Spleen (tissue), 11 donors: Measurements from ENCODE around the gene ISM2. TPM values are rescaled to one million over a fixed set of nuclear protein-coding genes. Genes with fewer than 3 reads are reported as not detected.

Experiments used
- DNase-seq: peaks from one replicate; pipeline ENCODE4 v3.0.0-alpha.2; 2020
- H3K27ac ChIP-seq, 8 donors: fragments of 200-600 bp; sonication (generic) in 7 of 8; 1 replicate in 4 of 8; 2 replicates in 4 of 8; pipeline versions ENCODE4 v1.5.0 to v1.8.0; 2016 to 2021; ENCODE audit warnings: inconsistent platforms in 4 of 8, mild to moderate bottlenecking in 4 of 8, moderate library complexity in 1 of 8
- H3K27me3 ChIP-seq, 7 donors: fragments of 200-600 bp; sonication (generic) in 6 of 7; replicated peaks in 1 of 7; 1 replicate in 4 of 7; 2 replicates in 3 of 7; pipeline versions ENCODE4 v1.5.0 to v1.8.0; 2016 to 2021; ENCODE audit warnings: inconsistent platforms in 3 of 7, mild to moderate bottlenecking in 1 of 7
- H3K36me3 ChIP-seq, 6 donors: fragments of 200-600 bp; sonication (generic) in 5 of 6; 1 replicate in 4 of 6; 2 replicates in 2 of 6; pipeline versions ENCODE4 v1.5.0 to v1.8.0; 2016 to 2021; ENCODE audit warnings: inconsistent platforms in 2 of 6
- H3K4me1 ChIP-seq, 6 donors: fragments of 200-600 bp; sonication (generic) in 5 of 6; 1 replicate in 3 of 6; 2 replicates in 3 of 6; pipeline versions ENCODE4 v1.5.0 to v1.8.0; 2016 to 2021; ENCODE audit warnings: inconsistent platforms in 3 of 6
- H3K4me3 ChIP-seq, 8 donors: fragments of 200-600 bp; sonication (generic) in 7 of 8; 1 replicate in 4 of 8; 2 replicates in 4 of 8; pipeline versions ENCODE4 v1.5.0 to v1.8.0; 2016 to 2021; ENCODE audit warnings: inconsistent platforms in 4 of 8, mild to moderate bottlenecking in 4 of 8, moderate library complexity in 2 of 8
- H3K9me3 ChIP-seq, 8 donors: fragments of 200-600 bp; sonication (generic) in 7 of 8; 1 replicate in 4 of 8; 2 replicates in 4 of 8; pipeline versions ENCODE4 v1.5.0 to v1.8.0; 2016 to 2021; ENCODE audit warnings: inconsistent platforms in 4 of 8
- POLR2A ChIP-seq, 3 donors: fragments of 450-650 bp; IDR thresholded peaks; one replicate each; pipeline ENCODE4 v1.5.1; 2017; ENCODE audit warnings: antibody characterized with exemption in 3 of 3, mild to moderate bottlenecking in 1 of 3
- POLR2AphosphoS5 ChIP-seq, 3 donors: sonication (generic); formaldehyde crosslinking; IDR thresholded peaks; one replicate each; pipeline ENCODE4 v1.5.1; 2017; ENCODE audit warnings: antibody characterized with exemption in 3 of 3
- WGBS, 5 donors: extraction: QIAGEN DNeasy Blood & Tissue Kit in 3 of 5; methylation state at CpG; one replicate each; pipeline versions ENCODE4 v1.1.5 to v1.1.7; 2013 to 2018; 5-methylcytosine and 5-hydroxymethylcytosine counted together
- intact Hi-C: fragments of 100-400 bp; cut with DNase I; formaldehyde crosslinking; loops from one replicate; pipeline ENCODE4 v1.15.0; 2023; ENCODE audit warnings: low total_unique reads
- polyA plus RNA-seq, 3 donors: library from polyadenylated mRNA; stranded (reverse); fragments of 200-250 nt; gene quantifications; one replicate each; pipeline ENCODE4 v1.2.1, GENCODE V29; 2013
- total RNA-seq, 7 donors: library from RNA; depleted of rRNA in 3 of 7; stranded (reverse); fragments of >200 nt in 3 of 7; fragmentation: NEBNext Ultra II Directional in 4 of 7; extraction: Animal tissue kit (Norgen Biotek cat#: 25700) in 4 of 7; gene quantifications; one replicate each; pipeline versions ENCODE4 v1.1.0 to v1.2.1, GENCODE V29; 2016 to 2021
- TF ChIP-seq, protein P1 (sequence below), 11 experiments: fragments of 200-600 bp in 7 of 11; fragments of 450-650 bp in 4 of 11; sonication (generic) in 4 of 11; IDR thresholded peaks in 8 of 11; conservative IDR thresholded peaks in 3 of 11; 1 replicate in 7 of 11; 2 replicates in 4 of 11; pipeline versions ENCODE4 v1.4.0 to v1.8.0; 2016 to 2021; ENCODE audit warnings: antibody characterized with exemption in 11 of 11, inconsistent platforms in 4 of 11, mild to moderate bottlenecking in 1 of 11
- donor health status: healthy with polysubstance abuse.
- donor health status: DM: no; HTN: no; CAD: no; lungs with moderate emphysema.
- donor health status: DM: no; HTN: no; CAD: no.
- donor health status: Bipolar disorder and iron deficiency.
- donor health status: healthy.
- donor health status: DM: no; HTN: no; CAD: no.
- donor health status: DM: yes; HTN: yes; CAD: no.

ISM2 gene
- total and polyA plus RNA-seq, 10 donors = 0.13 to 0.56 (median 0.43) TPM; not detected in 5

DNA sequence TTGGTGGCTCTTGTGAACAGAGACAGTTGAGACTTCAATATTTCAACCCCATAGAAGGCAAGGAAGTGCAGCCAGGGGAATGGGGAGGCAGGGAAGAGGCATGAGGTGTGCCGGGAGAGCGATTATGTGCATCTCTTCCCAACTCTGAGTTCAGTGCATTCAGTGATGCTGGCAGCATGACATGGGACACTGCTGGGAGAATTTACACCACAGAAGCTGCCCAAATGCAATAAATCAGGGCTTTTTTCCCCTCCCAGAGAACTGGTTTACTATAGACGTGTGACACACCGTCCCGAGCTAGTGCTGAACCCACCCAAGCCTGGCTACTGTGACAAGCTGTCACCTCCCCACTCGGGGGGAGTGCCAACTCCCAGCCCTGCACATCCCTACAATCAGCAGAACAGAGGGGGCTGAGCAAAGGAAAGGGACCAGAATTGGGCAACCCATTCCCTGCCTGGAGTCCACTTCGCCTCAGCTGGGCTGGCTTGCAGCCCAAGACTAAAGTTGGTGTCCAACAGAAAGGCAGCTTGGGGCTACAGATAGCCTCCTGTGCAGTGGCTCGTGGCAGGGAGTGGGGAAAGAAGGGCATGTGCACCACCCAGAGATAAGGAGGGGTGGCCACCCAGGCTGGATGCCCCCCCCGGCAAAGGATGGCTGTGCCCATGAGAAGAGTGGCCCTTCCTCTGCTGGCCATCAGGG, 24.0 kb downstream of the ISM2 start:
- no peak overlapping the region for H3K27ac ChIP-seq
- no peaks in the 10 kb centered on the region for H3K27me3 ChIP-seq
- H3K36me3 ChIP-seq = peaks cover 0 to 10% (median 4%) of the 10 kb centered on the region in 6 donors
- no peak overlapping the region for H3K4me3 ChIP-seq
- H3K4me1 ChIP-seq = no peaks in the 10 kb centered on the region
- intact Hi-C loops = no loop called here
- no peaks in the 10 kb centered on the region for H3K9me3 ChIP-seq
- DNase-seq = no peak
- WGBS, 5 donors = 70 to 80% (median 77%) methylated on average over 7 to 9 of the region's 9 CpGs
- TF ChIP-seq POLR2AphosphoS5 (IDR thresholded peaks at IDR 0.05) (no peak), POLR2A (IDR thresholded peaks at IDR 0.05) (no peak)
- TF ChIP-seq, protein P1, sequence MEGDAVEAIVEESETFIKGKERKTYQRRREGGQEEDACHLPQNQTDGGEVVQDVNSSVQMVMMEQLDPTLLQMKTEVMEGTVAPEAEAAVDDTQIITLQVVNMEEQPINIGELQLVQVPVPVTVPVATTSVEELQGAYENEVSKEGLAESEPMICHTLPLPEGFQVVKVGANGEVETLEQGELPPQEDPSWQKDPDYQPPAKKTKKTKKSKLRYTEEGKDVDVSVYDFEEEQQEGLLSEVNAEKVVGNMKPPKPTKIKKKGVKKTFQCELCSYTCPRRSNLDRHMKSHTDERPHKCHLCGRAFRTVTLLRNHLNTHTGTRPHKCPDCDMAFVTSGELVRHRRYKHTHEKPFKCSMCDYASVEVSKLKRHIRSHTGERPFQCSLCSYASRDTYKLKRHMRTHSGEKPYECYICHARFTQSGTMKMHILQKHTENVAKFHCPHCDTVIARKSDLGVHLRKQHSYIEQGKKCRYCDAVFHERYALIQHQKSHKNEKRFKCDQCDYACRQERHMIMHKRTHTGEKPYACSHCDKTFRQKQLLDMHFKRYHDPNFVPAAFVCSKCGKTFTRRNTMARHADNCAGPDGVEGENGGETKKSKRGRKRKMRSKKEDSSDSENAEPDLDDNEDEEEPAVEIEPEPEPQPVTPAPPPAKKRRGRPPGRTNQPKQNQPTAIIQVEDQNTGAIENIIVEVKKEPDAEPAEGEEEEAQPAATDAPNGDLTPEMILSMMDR (IDR thresholded peaks at IDR 0.05 in 8 of 11, conservative IDR thresholded peaks at IDR 0.05 in 3 of 11) = no peak

DNA sequence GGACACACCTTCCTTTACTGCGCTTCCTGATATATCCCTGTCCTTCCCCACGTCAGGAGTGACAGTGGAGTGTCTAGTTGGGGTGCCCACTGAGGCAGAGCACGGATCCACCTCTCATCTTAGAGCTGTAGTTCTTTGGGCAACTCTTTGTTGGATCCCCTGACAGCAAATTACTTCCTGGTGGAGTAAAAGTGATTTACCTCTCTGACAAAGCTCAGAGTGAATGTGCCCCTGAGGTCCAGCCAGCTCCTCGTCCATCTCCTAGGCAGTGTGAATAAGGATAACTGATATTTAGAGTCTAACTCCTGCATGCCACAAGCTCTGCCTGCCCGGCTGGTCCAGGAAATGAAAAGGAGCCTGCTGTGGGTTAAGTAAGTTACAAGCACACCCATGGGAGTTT, 24.7 kb downstream of the ISM2 start:
- intact Hi-C loops = no loop called here

DNA sequence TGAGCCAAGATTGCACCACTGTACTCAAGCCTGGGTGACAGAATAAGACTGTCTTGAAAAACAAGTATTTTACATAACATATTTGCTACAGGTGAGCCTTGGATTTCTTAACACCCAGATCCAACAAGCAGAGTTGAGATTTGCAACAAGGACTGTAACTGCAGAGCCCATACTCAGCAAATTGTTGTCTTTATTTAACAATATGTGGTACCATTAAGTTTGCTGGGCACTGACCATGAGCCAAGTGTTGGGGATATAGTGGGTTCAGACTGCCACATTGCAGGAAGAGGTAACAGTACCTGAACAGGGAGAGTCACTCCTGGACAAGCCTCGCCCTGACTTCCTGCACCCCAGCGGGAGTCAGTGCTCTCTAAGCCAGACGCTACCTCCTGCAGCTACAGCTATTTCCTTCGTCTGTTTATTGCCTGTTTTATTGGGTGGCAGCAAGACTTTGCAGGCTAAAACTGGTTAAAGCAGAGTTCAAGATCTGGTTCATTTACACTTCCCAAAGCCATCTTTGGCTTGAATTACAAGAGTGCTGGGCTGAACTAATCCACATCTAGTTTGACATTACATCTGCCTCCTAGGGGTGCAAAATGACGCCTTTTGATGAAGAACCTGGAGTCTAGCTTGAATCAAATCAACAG, 28.3 kb downstream of the ISM2 start:
- intact Hi-C loops = no loop called here
- TF ChIP-seq, protein P1 (IDR thresholded peaks at IDR 0.05 in 8 of 11, conservative IDR thresholded peaks at IDR 0.05 in 3 of 11) = no peak
- no peak for TF ChIP-seq POLR2A (IDR thresholded peaks at IDR 0.05)
- no peak for TF ChIP-seq POLR2AphosphoS5 (IDR thresholded peaks at IDR 0.05)
- 87 to 92% (median 90%) methylated on average over 5 of the region's 5 CpGs for WGBS, 5 donors

More for the DNA sequence above, 24.7 kb downstream of the ISM2 start:
- DNase-seq = no peak
- Histone ChIP-seq H3K27ac (no peak overlapping the region), H3K36me3 (peaks cover 0 to 17% (median 11%) of the 10 kb centered on the region in 6 donors), H3K4me1 (no peaks in the 10 kb centered on the region), H3K9me3 (no peaks in the 10 kb centered on the region), H3K27me3 (no peaks in the 10 kb centered on the region), H3K4me3 (no peak overlapping the region)
- TF ChIP-seq POLR2A (IDR thresholded peaks at IDR 0.05) (no peak), POLR2AphosphoS5 (IDR thresholded peaks at IDR 0.05) (no peak)
- TF ChIP-seq, protein P1 (IDR thresholded peaks at IDR 0.05 in 8 of 11, conservative IDR thresholded peaks at IDR 0.05 in 3 of 11) = no peak
- 63 to 76% (median 70%) methylated on average over 5 of the region's 5 CpGs for WGBS, 5 donors

DNA sequence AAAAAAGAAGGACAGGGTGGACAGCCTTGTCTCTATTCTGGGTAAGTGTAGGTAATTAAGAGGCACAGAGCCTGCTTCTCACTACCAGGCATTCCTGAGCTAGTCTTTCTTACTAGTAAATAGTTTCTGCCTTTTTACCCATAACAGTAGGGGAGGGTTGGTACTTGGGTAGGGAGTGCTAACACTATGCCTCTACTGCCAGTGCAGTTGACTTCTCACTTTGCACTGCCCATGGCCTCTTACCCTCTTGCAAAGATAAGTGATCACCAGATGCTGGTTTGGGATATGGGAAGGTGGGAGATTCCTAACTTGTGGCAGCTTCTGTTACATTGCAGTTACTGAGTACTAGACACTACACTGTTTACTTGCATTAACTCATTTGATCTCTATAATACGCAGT, 29.1 kb downstream of the ISM2 start:
- intact Hi-C loops = no loop called here
- 89 to 100% (median 95%) methylated on average over 1 of the region's 1 CpG for WGBS, 5 donors
- Histone ChIP-seq H3K36me3 (peaks cover 8 to 61% (median 55%) of the 10 kb centered on the region in 6 donors), H3K4me3 (no peak overlapping the region), H3K27ac (no peak overlapping the region), H3K4me1 (no peaks in the 10 kb centered on the region), H3K27me3 (no peaks in the 10 kb centered on the region), H3K9me3 (no peaks in the 10 kb centered on the region)
- no peak for DNase-seq
- TF ChIP-seq, protein P1 (IDR thresholded peaks at IDR 0.05 in 8 of 11, conservative IDR thresholded peaks at IDR 0.05 in 3 of 11) = no peak
- TF ChIP-seq POLR2AphosphoS5 (IDR thresholded peaks at IDR 0.05) = no peak
- no peak for TF ChIP-seq POLR2A (IDR thresholded peaks at IDR 0.05)

More for the DNA sequence above, 28.3 kb downstream of the ISM2 start:
- peaks cover 3 to 53% (median 47%) of the 10 kb centered on the region in 6 donors for H3K36me3 ChIP-seq
- no peaks in the 10 kb centered on the region for H3K9me3 ChIP-seq
- DNase-seq = no peak
- H3K27ac ChIP-seq = no peak overlapping the region
- no peaks in the 10 kb centered on the region for H3K4me1 ChIP-seq
- H3K4me3 ChIP-seq = no peak overlapping the region
- H3K27me3 ChIP-seq = no peaks in the 10 kb centered on the region
